Mammary epithelial cell (primary cell): Measurements from ENCODE around the gene ARGFX.

Source experiments
- CTCF ChIP-seq, 2 donors: IDR thresholded peaks in 1 of 2; conservative IDR thresholded peaks in 1 of 2; 2 replicates each; pipeline ENCODE4 v1.5.1; 2011 to 2012; ENCODE audit warnings: inconsistent platforms in 2 of 2, low read length in 2 of 2, mild to moderate bottlenecking in 2 of 2, control low read depth in 1 of 2, low read depth in 1 of 2; ENCODE audit not compliant: insufficient read depth in 1 of 2; ENCODE audit errors: extremely low read depth in 1 of 2
- EZH2 ChIP-seq: IDR thresholded peaks from 2 replicates; pipeline ENCODE4 v1.6.1; 2012; ENCODE audit warnings: low read length, inconsistent platforms, borderline replicate concordance

DNA sequence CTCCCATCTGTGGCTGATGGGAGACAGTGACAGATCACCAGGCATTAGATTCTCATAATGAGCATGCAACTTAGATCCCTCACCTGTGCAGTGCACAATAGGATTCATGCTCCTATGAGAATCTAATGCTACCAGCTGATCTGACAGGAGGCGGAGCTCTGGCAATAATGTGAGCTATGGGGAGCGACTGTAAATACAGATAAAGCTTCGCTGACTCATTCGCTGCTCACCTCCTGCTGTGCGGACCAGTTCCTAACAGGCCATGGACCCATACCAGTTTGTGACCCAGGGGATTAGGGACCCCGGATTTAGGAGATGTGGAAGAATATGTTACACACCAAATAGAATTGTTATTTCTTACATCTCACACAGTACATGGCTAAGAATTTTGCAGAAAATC, 6.7 kb downstream of the ARGFX start:
- no peak for TF ChIP-seq CTCF (conservative IDR thresholded peaks at IDR 0.05 in 1 of 2, IDR thresholded peaks at IDR 0.05 in 1 of 2; ENCODE audit: extremely low read depth in 1 of 2, insufficient read depth in 1 of 2, low read depth in 1 of 2, low read length in 2 of 2)
- TF ChIP-seq EZH2 = no peak
